ENCODE data around the gene PLXNA2. TPM values are rescaled to one million over a fixed set of nuclear protein-coding genes. Genes with fewer than 3 reads are reported as not detected.

The PLXNA2 gene
- total RNA-seq, 2 experiments from 2014 or later: 0.13 to 0.23 TPM

GRCh38 chr1:208154679-208155642, 89.2 kb downstream of the PLXNA2 start:
- H3K4me1 Mint-ChIP-seq (ENCODE audit: low read depth): no peaks in the 10 kb centered on the region
- POLR2A ChIA-PET: no interaction called here
- no peaks in the 10 kb centered on the region for H3K27me3 Mint-ChIP-seq

GRCh38 chr1:208154040-208154439, 90.1 kb downstream of the PLXNA2 start:
- Mint-ChIP-seq H3K27ac (no peak overlapping the region), H3K4me3 (no peak overlapping the region), H3K27me3 (no peaks in the 10 kb centered on the region), H3K9me3 (no peaks in the 10 kb centered on the region), H3K4me1 (ENCODE audit: low read depth) (no peaks in the 10 kb centered on the region), H3K36me3 (ENCODE audit: low read depth) (no peaks in the 10 kb centered on the region)
- intact Hi-C loops (cut with micrococcal nuclease): no loop called here
- ChIA-PET CTCF (interaction anchor here (0.7 kb wide), 1 partner anchor 54 kb away, joined by 3 read pairs; no protein-coding TSS in a partner anchor), POLR2A (no interaction called here)
- TF ChIP-seq CTCF (IDR thresholded peaks at IDR 0.05): no peak
- ATAC-seq: no peak
- no peak for DNase-seq

More at GRCh38 chr1:208154679-208155642, 89.2 kb downstream of the PLXNA2 start:
- Mint-ChIP-seq H3K27ac (no peak overlapping the region), H3K4me3 (no peak overlapping the region), H3K9me3 (no peaks in the 10 kb centered on the region), H3K36me3 (ENCODE audit: low read depth) (no peaks in the 10 kb centered on the region)
- CTCF ChIA-PET: interaction anchor here (0.7 kb wide), 1 partner anchor 53 kb away, joined by 3 read pairs; no protein-coding TSS in a partner anchor
- DNase-seq (no peak), ATAC-seq (no peak)
- intact Hi-C loops (cut with micrococcal nuclease): no loop called here
- no peak for TF ChIP-seq CTCF (IDR thresholded peaks at IDR 0.05)

DNA sequence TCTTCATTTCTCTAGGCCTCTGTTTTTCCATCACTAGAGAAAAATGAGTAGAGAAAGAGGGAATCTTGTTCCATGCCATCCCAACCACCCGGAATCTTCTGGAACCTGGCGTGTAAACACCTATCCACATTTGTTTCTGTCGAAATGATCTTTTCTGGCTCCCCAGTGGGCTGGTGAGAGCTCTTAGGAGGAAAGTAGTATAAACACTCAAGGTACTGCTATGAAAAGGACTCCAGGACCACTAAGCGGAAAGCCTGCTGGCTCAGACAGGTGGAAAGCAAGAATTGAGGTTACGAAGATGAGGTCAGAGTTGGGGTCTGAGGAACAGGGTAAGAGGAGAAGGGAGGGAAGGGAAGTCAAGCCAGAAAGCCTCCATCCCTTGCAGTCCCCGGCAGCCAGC, 90.8 kb downstream of the PLXNA2 start:
- Mint-ChIP-seq H3K36me3 (ENCODE audit: low read depth) (no peaks in the 10 kb centered on the region), H3K4me1 (ENCODE audit: low read depth) (no peaks in the 10 kb centered on the region), H3K9me3 (no peaks in the 10 kb centered on the region), H3K4me3 (no peak overlapping the region), H3K27me3 (no peaks in the 10 kb centered on the region), H3K27ac (no peak overlapping the region)
- ChIA-PET CTCF (no interaction called here), POLR2A (no interaction called here)
- intact Hi-C loops (cut with micrococcal nuclease): no loop called here
- no peak for TF ChIP-seq CTCF (IDR thresholded peaks at IDR 0.05)
- ATAC-seq (no peak), DNase-seq (no peak)

DNA sequence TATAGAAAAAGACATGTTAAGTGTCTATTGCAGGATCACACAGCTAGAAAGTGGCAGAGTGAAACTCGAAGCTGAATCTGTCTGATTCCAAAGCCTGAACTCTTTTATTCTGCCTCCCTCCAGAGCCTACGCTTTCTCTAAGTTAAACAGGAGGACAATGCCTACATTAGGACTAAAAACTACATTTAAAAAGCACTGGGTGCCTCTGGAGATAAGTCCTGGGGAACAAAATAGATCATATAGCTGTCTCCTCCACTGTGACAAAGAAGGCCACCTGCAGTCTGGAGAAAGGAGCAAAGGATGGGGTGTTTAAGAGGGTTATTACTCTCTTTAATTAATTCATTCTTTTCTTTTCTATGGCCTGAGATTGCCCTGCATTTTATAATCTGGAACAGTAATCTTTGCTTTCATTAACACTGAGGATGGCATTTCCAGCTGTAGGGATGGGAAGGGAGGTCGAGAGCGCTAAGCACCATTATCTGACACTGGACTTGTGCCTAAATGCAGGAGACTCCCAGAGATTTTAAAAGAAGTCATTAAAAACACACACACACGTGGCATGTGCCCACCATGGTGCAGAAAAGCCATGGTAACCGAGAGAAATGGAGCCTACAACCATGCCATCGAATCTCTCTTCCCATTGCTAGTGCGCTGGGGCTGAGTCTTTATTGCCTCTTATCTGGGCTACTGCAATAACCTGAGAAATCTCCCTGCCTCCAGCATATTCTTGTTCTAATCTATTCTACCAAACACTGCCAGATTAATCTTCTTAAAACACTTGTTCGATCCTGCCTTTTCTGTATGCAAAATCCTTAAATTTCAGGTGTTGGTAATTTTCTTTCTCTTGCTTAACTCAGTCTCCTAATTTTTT, 92.2 kb downstream of the PLXNA2 start:
- H3K27me3 Mint-ChIP-seq: no peaks in the 10 kb centered on the region
- ATAC-seq (no peak), DNase-seq (no peak)
- H3K27ac Mint-ChIP-seq: no peak overlapping the region
- no peaks in the 10 kb centered on the region for H3K36me3 Mint-ChIP-seq (ENCODE audit: low read depth)
- no peaks in the 10 kb centered on the region for H3K9me3 Mint-ChIP-seq
- TF ChIP-seq CTCF (IDR thresholded peaks at IDR 0.05): no peak
- no peaks in the 10 kb centered on the region for H3K4me1 Mint-ChIP-seq (ENCODE audit: low read depth)
- H3K4me3 Mint-ChIP-seq: no peak overlapping the region
- intact Hi-C loops (cut with micrococcal nuclease): no loop called here
- POLR2A ChIA-PET: no interaction called here
- CTCF ChIA-PET: interaction anchor here (0.7 to 0.9 kb wide), 2 partner anchors 11 to 93 kb away, joined by 3 read pairs; no protein-coding TSS in a partner anchor
